Ovary (tissue), 9 donors: Measurements from ENCODE around the gene PUS10. TPM values are rescaled to one million over a fixed set of nuclear protein-coding genes. Genes with fewer than 3 reads are reported as not detected.

Experiments used
- DNase-seq, 5 donors: peaks; one replicate each; pipeline ENCODE4 v3.0.0-alpha.2; 2019 to 2020
- H3K27ac ChIP-seq, 2 donors: fragments of 200-600 bp; one replicate each; pipeline versions ENCODE4 v1.5.1 to v1.8.0; 2019 to 2022
- H3K27me3 ChIP-seq: fragments of 200-600 bp; one replicate; pipeline ENCODE4 v1.8.0; 2022
- H3K36me3 ChIP-seq: fragments of 200-600 bp; sonication (generic); one replicate; pipeline ENCODE4 v1.5.1; 2019
- H3K4me1 ChIP-seq: one replicate; pipeline ENCODE4 v1.8.1; 2013; ENCODE audit warnings: mild to moderate bottlenecking, moderate library complexity; ENCODE audit not compliant: insufficient read depth
- H3K4me3 ChIP-seq: fragments of 200-600 bp; sonication (generic); one replicate; pipeline ENCODE4 v1.5.1; 2017
- H3K9me3 ChIP-seq, 2 donors: fragments of 200-600 bp in 1 of 2; sonication (generic) in 1 of 2; one replicate each; pipeline versions ENCODE4 v1.5.1 to v1.8.1; 2013 to 2019; ENCODE audit warnings: mild to moderate bottlenecking in 1 of 2, moderate library complexity in 1 of 2
- CTCF ChIP-seq, 3 donors: fragments of 450-650 bp in 2 of 3; fragments of 200-600 bp in 1 of 3; IDR thresholded peaks; one replicate each; pipeline versions ENCODE4 v1.5.1 to v1.8.0; 2016 to 2022; ENCODE audit warnings: antibody characterized with exemption in 3 of 3, mild to moderate bottlenecking in 1 of 3
- EP300 ChIP-seq: sonication (generic); formaldehyde crosslinking; IDR thresholded peaks from one replicate; pipeline ENCODE4 v1.6.1; 2017; ENCODE audit warnings: antibody characterized with exemption
- POLR2A ChIP-seq: fragments of 450-650 bp; IDR thresholded peaks from one replicate; pipeline ENCODE4 v1.6.1; 2017; ENCODE audit warnings: antibody characterized with exemption, mild to moderate bottlenecking, moderate library complexity
- WGBS, 3 donors: extraction: QIAGEN DNeasy Blood & Tissue Kit in 1 of 3; methylation state at CpG; one replicate each; pipeline versions ENCODE4 v1.1.5 to v1.1.7; 2013 to 2017; 5-methylcytosine and 5-hydroxymethylcytosine counted together
- intact Hi-C, 4 donors: fragments of 100-400 bp; cut with DNase I; formaldehyde crosslinking; loops; one replicate each; pipeline versions ENCODE4 v1.11.0 to v1.15.1; 2022 to 2023
- polyA plus RNA-seq, 2 donors: library from polyadenylated mRNA; stranded (reverse); fragments of 200-250 nt in 1 of 2; fragments of 350-450 nt in 1 of 2; fragmentation: Illumina TruSeq in 1 of 2; extraction: RNeasy Lipid Tissue Mini Kit (QIAGEN cat#74804) in 1 of 2; gene quantifications; one replicate each; pipeline ENCODE4 v1.2.3, GENCODE V29; 2013 to 2014
- total RNA-seq, 7 donors: library from RNA; depleted of rRNA in 2 of 7; stranded (reverse); fragments of >200 nt in 2 of 7; fragmentation: NEBNext Ultra II Directional in 3 of 7; extraction: Animal tissue kit (Norgen Biotek cat#: 25700) in 3 of 7; gene quantifications; one replicate each; pipeline versions ENCODE4 v1.1.0 to v1.2.4, GENCODE V29; 2016 to 2023
- donor health status: DM: no; HTN: no; CAD: no; lungs with moderate emphysema.
- donor health status: DM: no; HTN: no; CAD: no.
- donor health status: Bipolar disorder and iron deficiency.
- donor health status: DM: yes; HTN: yes; CAD: no.
- donor health status: DM: no; HTN: no; CAD: no.
- donor health status: DM: yes; HTN: yes; CAD: no.

The PUS10 gene
- total and polyA plus RNA-seq, 9 donors = 4.5 to 9.4 (median 6.7) TPM

- no peaks in the 10 kb centered on the region for H3K27me3 ChIP-seq
- intact Hi-C loops = no loop called here
- no peak overlapping the region for H3K27ac ChIP-seq
- no peak overlapping the region for H3K4me3 ChIP-seq
- H3K36me3 ChIP-seq = no peaks in the 10 kb centered on the region
- DNase-seq = no peak
- TF ChIP-seq EP300 (no peak), POLR2A (no peak), CTCF (IDR thresholded peaks at IDR 0.05) (no peak)
- no peaks in the 10 kb centered on the region for H3K4me1 ChIP-seq
- no peaks in the 10 kb centered on the region for H3K9me3 ChIP-seq
Observed at GRCh38 chr2:61006486-61007105, 11.5 kb downstream of the PUS10 start.

GRCh38 chr2:61005736-61006135, 12.3 kb downstream of the PUS10 start:
- H3K27me3 ChIP-seq = no peaks in the 10 kb centered on the region
- intact Hi-C loops = no loop called here
- no peaks in the 10 kb centered on the region for H3K36me3 ChIP-seq
- no peaks in the 10 kb centered on the region for H3K4me1 ChIP-seq
- no peak for DNase-seq
- WGBS, 3 donors = 84 to 88% (median 86%) methylated on average over 3 of the region's 3 CpGs
- H3K27ac ChIP-seq = no peak overlapping the region
- TF ChIP-seq POLR2A (no peak), CTCF (IDR thresholded peaks at IDR 0.05) (no peak), EP300 (no peak)
- no peaks in the 10 kb centered on the region for H3K9me3 ChIP-seq
- H3K4me3 ChIP-seq = no peak overlapping the region

GRCh38 chr2:60998628-60999545, 19.2 kb downstream of the PUS10 start:
- Histone ChIP-seq H3K27me3 (no peaks in the 10 kb centered on the region), H3K27ac (no peak overlapping the region), H3K9me3 (no peaks in the 10 kb centered on the region), H3K4me3 (no peak overlapping the region), H3K4me1 (no peaks in the 10 kb centered on the region), H3K36me3 (no peaks in the 10 kb centered on the region)
- intact Hi-C loops = loop anchor here (5.0 to 10.0 kb wide), 3 partner anchors 194 to 292 kb away; no protein-coding TSS in a partner anchor
- no peak for DNase-seq
- no peak for TF ChIP-seq POLR2A
- TF ChIP-seq EP300 = no peak
- TF ChIP-seq CTCF (IDR thresholded peaks at IDR 0.05) = peak; percentile 21 to 58 (median 35)
- 85 to 87% (median 86%) methylated on average over 4 of the region's 4 CpGs for WGBS, 3 donors

- Histone ChIP-seq H3K4me1 (no peaks in the 10 kb centered on the region), H3K27me3 (no peaks in the 10 kb centered on the region), H3K36me3 (no peaks in the 10 kb centered on the region), H3K4me3 (no peak overlapping the region), H3K9me3 (no peaks in the 10 kb centered on the region), H3K27ac (no peak overlapping the region)
- TF ChIP-seq CTCF (IDR thresholded peaks at IDR 0.05) (no peak), POLR2A (no peak), EP300 (no peak)
- intact Hi-C loops = loop anchor here in 2 of 4 donors (10.0 kb wide), 1 partner anchor 189 kb away; no protein-coding TSS in a partner anchor
- no peak for DNase-seq
Observed at GRCh38 chr2:60994131-60994530, 23.9 kb downstream of the PUS10 start.
